ENCODE data around the gene ZCCHC12.

The ZCCHC12 gene

GRCh38 chrX:118825227-118825626, 1.6 kb downstream of the ZCCHC12 start:
- Histone ChIP-seq H3K27me3 (ENCODE audit: control insufficient read depth in 5 of 5, insufficient read depth in 4 of 5, low read length in 5 of 5) (peaks cover 24 to 52% (median 45%) of the 10 kb centered on the region in 5 donors), H3K9me3 (ENCODE audit: control insufficient read depth in 5 of 5, low read length in 5 of 5) (peaks cover 0 to 7% (median 3%) of the 10 kb centered on the region in 5 donors), H3K4me3 (ENCODE audit: low read depth in 1 of 5, low read length in 5 of 5) (peak overlapping the region in 1 of 5 donors; percentile 25), H3K4me1 (ENCODE audit: control insufficient read depth in 5 of 5, insufficient read depth in 5 of 5, low read length in 5 of 5) (peaks cover 0 to 20% (median 13%) of the 10 kb centered on the region in 5 donors), H3K36me3 (ENCODE audit: control insufficient read depth in 5 of 5, insufficient read depth in 5 of 5, low read length in 5 of 5) (no peaks in the 10 kb centered on the region), H3K9ac (ENCODE audit: low read length in 5 of 5) (no peak overlapping the region), H3K27ac (ENCODE audit: low read depth, low read length) (no peak overlapping the region)

- H3K4me3 ChIP-seq (ENCODE audit: low read depth in 1 of 5, low read length in 5 of 5): peak overlapping the region; percentile 47 to 73 (median 64)
- no peak overlapping the region for H3K27ac ChIP-seq (ENCODE audit: low read depth, low read length)
- peaks cover 0 to 4% (median 0%) of the 10 kb centered on the region in 5 donors for H3K27me3 ChIP-seq (ENCODE audit: control insufficient read depth in 5 of 5, insufficient read depth in 4 of 5, low read length in 5 of 5)
- H3K36me3 ChIP-seq (ENCODE audit: control insufficient read depth in 5 of 5, insufficient read depth in 5 of 5, low read length in 5 of 5): no peaks in the 10 kb centered on the region
- H3K4me1 ChIP-seq (ENCODE audit: control insufficient read depth in 5 of 5, insufficient read depth in 5 of 5, low read length in 5 of 5): peaks cover 0 to 6% (median 4%) of the 10 kb centered on the region in 5 donors
- H3K9me3 ChIP-seq (ENCODE audit: control insufficient read depth in 5 of 5, low read length in 5 of 5): no peaks in the 10 kb centered on the region
- peak overlapping the region in 3 of 5 donors; percentile 22 to 48 (median 23) for H3K9ac ChIP-seq (ENCODE audit: low read length in 5 of 5)
Observed at GRCh38 chrX:118839334-118839958, 15.8 kb downstream of the ZCCHC12 start.

GRCh38 chrX:118847676-118848075, 24.1 kb downstream of the ZCCHC12 start:
- Histone ChIP-seq H3K4me3 (ENCODE audit: low read depth in 1 of 5, low read length in 5 of 5) (no peak overlapping the region), H3K4me1 (ENCODE audit: control insufficient read depth in 5 of 5, insufficient read depth in 5 of 5, low read length in 5 of 5) (peaks cover 0 to 3% (median 0%) of the 10 kb centered on the region in 5 donors), H3K27ac (ENCODE audit: low read depth, low read length) (no peak overlapping the region), H3K36me3 (ENCODE audit: control insufficient read depth in 5 of 5, insufficient read depth in 5 of 5, low read length in 5 of 5) (no peaks in the 10 kb centered on the region), H3K9ac (ENCODE audit: low read length in 5 of 5) (no peak overlapping the region), H3K9me3 (ENCODE audit: control insufficient read depth in 5 of 5, low read length in 5 of 5) (no peaks in the 10 kb centered on the region), H3K27me3 (ENCODE audit: control insufficient read depth in 5 of 5, insufficient read depth in 4 of 5, low read length in 5 of 5) (peaks cover 0 to 6% (median 0%) of the 10 kb centered on the region in 5 donors)

GRCh38 chrX:118853596-118853995, 30.0 kb downstream of the ZCCHC12 start:
- no peak overlapping the region for H3K27ac ChIP-seq (ENCODE audit: low read depth, low read length)
- H3K4me3 ChIP-seq (ENCODE audit: low read depth in 1 of 5, low read length in 5 of 5): no peak overlapping the region
- H3K27me3 ChIP-seq (ENCODE audit: control insufficient read depth in 5 of 5, insufficient read depth in 4 of 5, low read length in 5 of 5): peaks cover 0 to 11% (median 4%) of the 10 kb centered on the region in 5 donors
- H3K4me1 ChIP-seq (ENCODE audit: control insufficient read depth in 5 of 5, insufficient read depth in 5 of 5, low read length in 5 of 5): no peaks in the 10 kb centered on the region
- H3K9me3 ChIP-seq (ENCODE audit: control insufficient read depth in 5 of 5, low read length in 5 of 5): no peaks in the 10 kb centered on the region
- H3K9ac ChIP-seq (ENCODE audit: low read length in 5 of 5): no peak overlapping the region
- no peaks in the 10 kb centered on the region for H3K36me3 ChIP-seq (ENCODE audit: control insufficient read depth in 5 of 5, insufficient read depth in 5 of 5, low read length in 5 of 5)

- Histone ChIP-seq H3K36me3 (ENCODE audit: control insufficient read depth in 5 of 5, insufficient read depth in 5 of 5, low read length in 5 of 5) (no peaks in the 10 kb centered on the region), H3K9me3 (ENCODE audit: control insufficient read depth in 5 of 5, low read length in 5 of 5) (no peaks in the 10 kb centered on the region), H3K27ac (ENCODE audit: low read depth, low read length) (no peak overlapping the region), H3K9ac (ENCODE audit: low read length in 5 of 5) (no peak overlapping the region), H3K4me1 (ENCODE audit: control insufficient read depth in 5 of 5, insufficient read depth in 5 of 5, low read length in 5 of 5) (no peaks in the 10 kb centered on the region), H3K27me3 (ENCODE audit: control insufficient read depth in 5 of 5, insufficient read depth in 4 of 5, low read length in 5 of 5) (peaks cover 0 to 8% (median 3%) of the 10 kb centered on the region in 5 donors), H3K4me3 (ENCODE audit: low read depth in 1 of 5, low read length in 5 of 5) (no peak overlapping the region)
Observed at GRCh38 chrX:118855681-118856310, 32.2 kb downstream of the ZCCHC12 start.

- Histone ChIP-seq H3K27me3 (ENCODE audit: control insufficient read depth in 5 of 5, insufficient read depth in 4 of 5, low read length in 5 of 5) (peaks cover 0 to 8% (median 3%) of the 10 kb centered on the region in 5 donors), H3K4me1 (ENCODE audit: control insufficient read depth in 5 of 5, insufficient read depth in 5 of 5, low read length in 5 of 5) (no peaks in the 10 kb centered on the region), H3K9me3 (ENCODE audit: control insufficient read depth in 5 of 5, low read length in 5 of 5) (no peaks in the 10 kb centered on the region), H3K4me3 (ENCODE audit: low read depth in 1 of 5, low read length in 5 of 5) (no peak overlapping the region), H3K9ac (ENCODE audit: low read length in 5 of 5) (no peak overlapping the region), H3K36me3 (ENCODE audit: control insufficient read depth in 5 of 5, insufficient read depth in 5 of 5, low read length in 5 of 5) (no peaks in the 10 kb centered on the region), H3K27ac (ENCODE audit: low read depth, low read length) (no peak overlapping the region)
Observed at GRCh38 chrX:118857006-118857405, 33.4 kb downstream of the ZCCHC12 start.

- H3K27ac ChIP-seq (ENCODE audit: low read depth, low read length): no peak overlapping the region
- no peak overlapping the region for H3K9ac ChIP-seq (ENCODE audit: low read length in 5 of 5)
- H3K27me3 ChIP-seq (ENCODE audit: control insufficient read depth in 5 of 5, insufficient read depth in 4 of 5, low read length in 5 of 5): peaks cover 0 to 3% (median 0%) of the 10 kb centered on the region in 5 donors
- H3K36me3 ChIP-seq (ENCODE audit: control insufficient read depth in 5 of 5, insufficient read depth in 5 of 5, low read length in 5 of 5): no peaks in the 10 kb centered on the region
- no peaks in the 10 kb centered on the region for H3K4me1 ChIP-seq (ENCODE audit: control insufficient read depth in 5 of 5, insufficient read depth in 5 of 5, low read length in 5 of 5)
- no peak overlapping the region for H3K4me3 ChIP-seq (ENCODE audit: low read depth in 1 of 5, low read length in 5 of 5)
- H3K9me3 ChIP-seq (ENCODE audit: control insufficient read depth in 5 of 5, low read length in 5 of 5): no peaks in the 10 kb centered on the region
Observed at GRCh38 chrX:118861338-118861737, 37.7 kb downstream of the ZCCHC12 start.

GRCh38 chrX:118862091-118862490, 38.5 kb downstream of the ZCCHC12 start:
- H3K9ac ChIP-seq (ENCODE audit: low read length in 5 of 5): no peak overlapping the region
- H3K4me1 ChIP-seq (ENCODE audit: control insufficient read depth in 5 of 5, insufficient read depth in 5 of 5, low read length in 5 of 5): no peaks in the 10 kb centered on the region
- no peak overlapping the region for H3K4me3 ChIP-seq (ENCODE audit: low read depth in 1 of 5, low read length in 5 of 5)
- peaks cover 0 to 3% (median 0%) of the 10 kb centered on the region in 5 donors for H3K27me3 ChIP-seq (ENCODE audit: control insufficient read depth in 5 of 5, insufficient read depth in 4 of 5, low read length in 5 of 5)
- H3K36me3 ChIP-seq (ENCODE audit: control insufficient read depth in 5 of 5, insufficient read depth in 5 of 5, low read length in 5 of 5): no peaks in the 10 kb centered on the region
- H3K9me3 ChIP-seq (ENCODE audit: control insufficient read depth in 5 of 5, low read length in 5 of 5): no peaks in the 10 kb centered on the region
- no peak overlapping the region for H3K27ac ChIP-seq (ENCODE audit: low read depth, low read length)

GRCh38 chrX:118862979-118863378, 39.4 kb downstream of the ZCCHC12 start:
- H3K27me3 ChIP-seq (ENCODE audit: control insufficient read depth in 5 of 5, insufficient read depth in 4 of 5, low read length in 5 of 5): peaks cover 0 to 3% (median 0%) of the 10 kb centered on the region in 5 donors
- H3K4me3 ChIP-seq (ENCODE audit: low read depth in 1 of 5, low read length in 5 of 5): no peak overlapping the region
- no peaks in the 10 kb centered on the region for H3K4me1 ChIP-seq (ENCODE audit: control insufficient read depth in 5 of 5, insufficient read depth in 5 of 5, low read length in 5 of 5)
- H3K27ac ChIP-seq (ENCODE audit: low read depth, low read length): no peak overlapping the region
- no peaks in the 10 kb centered on the region for H3K9me3 ChIP-seq (ENCODE audit: control insufficient read depth in 5 of 5, low read length in 5 of 5)
- no peak overlapping the region for H3K9ac ChIP-seq (ENCODE audit: low read length in 5 of 5)
- H3K36me3 ChIP-seq (ENCODE audit: control insufficient read depth in 5 of 5, insufficient read depth in 5 of 5, low read length in 5 of 5): no peaks in the 10 kb centered on the region

GRCh38 chrX:118864063-118864635, 40.5 kb downstream of the ZCCHC12 start:
- no peak overlapping the region for H3K27ac ChIP-seq (ENCODE audit: low read depth, low read length)
- H3K4me3 ChIP-seq (ENCODE audit: low read depth in 1 of 5, low read length in 5 of 5): no peak overlapping the region
- H3K36me3 ChIP-seq (ENCODE audit: control insufficient read depth in 5 of 5, insufficient read depth in 5 of 5, low read length in 5 of 5): no peaks in the 10 kb centered on the region
- no peaks in the 10 kb centered on the region for H3K4me1 ChIP-seq (ENCODE audit: control insufficient read depth in 5 of 5, insufficient read depth in 5 of 5, low read length in 5 of 5)
- H3K9me3 ChIP-seq (ENCODE audit: control insufficient read depth in 5 of 5, low read length in 5 of 5): no peaks in the 10 kb centered on the region
- peaks cover 0 to 3% (median 0%) of the 10 kb centered on the region in 5 donors for H3K27me3 ChIP-seq (ENCODE audit: control insufficient read depth in 5 of 5, insufficient read depth in 4 of 5, low read length in 5 of 5)
- no peak overlapping the region for H3K9ac ChIP-seq (ENCODE audit: low read length in 5 of 5)

All from subcutaneous abdominal adipose tissue (tissue), 5 donors.